ENCODE results near the gene S100A10. TPM values are rescaled to one million over a fixed set of nuclear protein-coding genes. Genes with fewer than 3 reads are reported as not detected.

The S100A10 gene
- total RNA-seq, 3 donors from 2014 or later (not counting 1 experiment from before 2014, with no cell fraction given) = 142 to 200 (median 183) TPM

GRCh38 chr1:151967091-151967490 lies 26.6 kb downstream of the S100A10 start:
- no CpG with 5 or more reads among the region's 1 CpG for WGBS (ENCODE audit: insufficient coverage)
- H3K4me1 ChIP-seq (ENCODE audit: control insufficient read depth, insufficient read depth, low read length) = peaks cover 7% of the 10 kb centered on the region
- H3K36me3 ChIP-seq (ENCODE audit: control insufficient read depth, insufficient read depth, low read length) = no peaks in the 10 kb centered on the region
- Mint-ChIP-seq H3K9me3 (no peaks in the 10 kb centered on the region), H3K27me3 (ENCODE audit: low read depth in 2 of 2) (peaks cover 5 to 13% of the 10 kb centered on the region in 2 donors), H3K4me3 (no peak overlapping the region), H3K27ac (no peak overlapping the region), H3K4me1 (peaks cover 0 to 6% of the 10 kb centered on the region in 2 donors), H3K36me3 (no peaks in the 10 kb centered on the region)
- ATAC-seq = no peak
- DNase-seq = no peak
- no peak for TF ChIP-seq CTCF (IDR thresholded peaks at IDR 0.05)
- intact Hi-C loops (cut with micrococcal nuclease) = no loop called here
- no peak overlapping the region for H3K4me3 ChIP-seq (ENCODE audit: low read length)
- H3K27ac ChIP-seq (ENCODE audit: low read length) = no peak overlapping the region
- H3K9me3 ChIP-seq (ENCODE audit: control insufficient read depth, insufficient read depth, low read length) = no peaks in the 10 kb centered on the region
- H3K27me3 ChIP-seq (ENCODE audit: control insufficient read depth, insufficient read depth, low read length) = no peaks in the 10 kb centered on the region

- Histone ChIP-seq H3K4me1 (ENCODE audit: control insufficient read depth, insufficient read depth, low read length) (peaks cover 7% of the 10 kb centered on the region), H3K27me3 (ENCODE audit: control insufficient read depth, insufficient read depth, low read length) (no peaks in the 10 kb centered on the region), H3K36me3 (ENCODE audit: control insufficient read depth, insufficient read depth, low read length) (no peaks in the 10 kb centered on the region), H3K9me3 (ENCODE audit: control insufficient read depth, insufficient read depth, low read length) (no peaks in the 10 kb centered on the region), H3K27ac (ENCODE audit: low read length) (no peak overlapping the region), H3K4me3 (ENCODE audit: low read length) (no peak overlapping the region)
- H3K27ac Mint-ChIP-seq = no peak overlapping the region
- no peaks in the 10 kb centered on the region for H3K9me3 Mint-ChIP-seq
- H3K36me3 Mint-ChIP-seq = no peaks in the 10 kb centered on the region
- H3K4me1 Mint-ChIP-seq = peaks cover 0 to 6% of the 10 kb centered on the region in 2 donors
- TF ChIP-seq CTCF (IDR thresholded peaks at IDR 0.05) = no peak
- DNase-seq = no peak
- intact Hi-C loops (cut with micrococcal nuclease) = no loop called here
- H3K4me3 Mint-ChIP-seq = no peak overlapping the region
- peaks cover 5 to 13% of the 10 kb centered on the region in 2 donors for H3K27me3 Mint-ChIP-seq (ENCODE audit: low read depth in 2 of 2)
- ATAC-seq = no peak
These were observed 27.6 kb downstream of the S100A10 start for GRCh38 chr1:151966061-151966460.

- ATAC-seq (no peak), DNase-seq (no peak)
- intact Hi-C loops (cut with micrococcal nuclease) = no loop called here
- Mint-ChIP-seq H3K9me3 (no peaks in the 10 kb centered on the region), H3K36me3 (no peaks in the 10 kb centered on the region), H3K4me1 (peaks cover 0 to 6% of the 10 kb centered on the region in 2 donors), H3K27me3 (ENCODE audit: low read depth in 2 of 2) (peaks cover 5 to 13% of the 10 kb centered on the region in 2 donors), H3K27ac (no peak overlapping the region), H3K4me3 (no peak overlapping the region)
- Histone ChIP-seq H3K36me3 (ENCODE audit: control insufficient read depth, insufficient read depth, low read length) (no peaks in the 10 kb centered on the region), H3K27me3 (ENCODE audit: control insufficient read depth, insufficient read depth, low read length) (no peaks in the 10 kb centered on the region), H3K27ac (ENCODE audit: low read length) (no peak overlapping the region), H3K4me3 (ENCODE audit: low read length) (no peak overlapping the region), H3K4me1 (ENCODE audit: control insufficient read depth, insufficient read depth, low read length) (peaks cover 7% of the 10 kb centered on the region), H3K9me3 (ENCODE audit: control insufficient read depth, insufficient read depth, low read length) (no peaks in the 10 kb centered on the region)
- 89% methylated on average over 2 of the region's 2 CpGs for WGBS (ENCODE audit: insufficient coverage)
- no peak for TF ChIP-seq CTCF (IDR thresholded peaks at IDR 0.05)
These were observed 29.1 kb downstream of the S100A10 start for GRCh38 chr1:151964510-151964909.

- H3K4me3 Mint-ChIP-seq = no peak overlapping the region
- peaks cover 0 to 6% of the 10 kb centered on the region in 2 donors for H3K4me1 Mint-ChIP-seq
- 100% methylated on average over 2 of the region's 2 CpGs for whole genome bisulfite sequencing (ENCODE audit: insufficient coverage)
- H3K36me3 Mint-ChIP-seq = no peaks in the 10 kb centered on the region
- no peak for DNase-seq
- Histone ChIP-seq H3K36me3 (ENCODE audit: control insufficient read depth, insufficient read depth, low read length) (no peaks in the 10 kb centered on the region), H3K4me3 (ENCODE audit: low read length) (no peak overlapping the region), H3K27me3 (ENCODE audit: control insufficient read depth, insufficient read depth, low read length) (no peaks in the 10 kb centered on the region), H3K27ac (ENCODE audit: low read length) (no peak overlapping the region), H3K4me1 (ENCODE audit: control insufficient read depth, insufficient read depth, low read length) (peaks cover 4% of the 10 kb centered on the region), H3K9me3 (ENCODE audit: control insufficient read depth, insufficient read depth, low read length) (no peaks in the 10 kb centered on the region)
- intact Hi-C loops (cut with micrococcal nuclease) = no loop called here
- H3K9me3 Mint-ChIP-seq = no peaks in the 10 kb centered on the region
- TF ChIP-seq CTCF (IDR thresholded peaks at IDR 0.05) = no peak
- no peak overlapping the region for H3K27ac Mint-ChIP-seq
- ATAC-seq = no peak
- peaks cover 5 to 13% of the 10 kb centered on the region in 2 donors for H3K27me3 Mint-ChIP-seq (ENCODE audit: low read depth in 2 of 2)
These were observed 30.4 kb downstream of the S100A10 start for GRCh38 chr1:151963288-151963687.

Data from natural killer cell (primary cell).